Fibroblast of skin of left quadriceps (primary cell): ENCODE results near the gene CLTCL1.

Source experiments
- DNase-seq, 2 experiments: peaks; one replicate each; pipeline ENCODE4 v3.0.0-alpha.2; 2013; ENCODE audit warnings: low read depth in 2 of 2

The CLTCL1 gene

DNA sequence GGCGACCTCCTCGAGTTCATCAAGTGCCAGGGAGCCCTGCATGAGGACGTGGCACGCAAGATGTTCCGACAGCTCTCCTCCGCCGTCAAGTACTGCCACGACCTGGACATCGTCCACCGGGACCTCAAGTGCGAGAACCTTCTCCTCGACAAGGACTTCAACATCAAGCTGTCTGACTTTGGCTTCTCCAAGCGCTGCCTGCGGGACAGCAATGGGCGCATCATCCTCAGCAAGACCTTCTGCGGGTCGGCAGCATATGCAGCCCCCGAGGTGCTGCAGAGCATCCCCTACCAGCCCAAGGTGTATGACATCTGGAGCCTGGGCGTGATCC, 159.9 kb downstream of the CLTCL1 start:
- no peak for DNase-seq

GRCh38 chr22:19130959-19131684, 160.4 kb downstream of the CLTCL1 start, which contains the start of gene TSSK2:
Gene TSSK2 (plus strand): TSS chr22:19131308. CDS start chr22:19131400, 92 bp downstream.
- no peak for DNase-seq

- no peak for DNase-seq
These were observed 161.6 kb downstream of the CLTCL1 start for GRCh38 chr22:19129871-19130270.
